Activated CD8-positive, alpha-beta T cell treated with anti-CD3 and anti-CD28 coated beads, Interleukin-2, amount 10 ng/mL, durations not matched to agents 7 days and 5 days (primary cell): ENCODE measurements around the gene CAPN14. TPM values are rescaled to one million over a fixed set of nuclear protein-coding genes. Genes with fewer than 3 reads are reported as not detected.

Experiments
- ATAC-seq: fragments of 150-1000 bp; cut with Tn5 transposase; one replicate; pipeline ENCODE4 v1.10.0; 2021; ENCODE audit warnings: moderate library complexity
- CTCF ChIA-PET: fragments of 350-600 bp; sonication (Branson Sonifier 250); formaldehyde crosslinking; loops from one replicate; lab custom pipeline; 2021; ENCODE audit warnings: antibody characterized with exemption; lab: Charles Lee
- POLR2A ChIA-PET: fragments of 350-600 bp; sonication (Branson Sonifier 250); formaldehyde crosslinking; loops from one replicate; lab custom pipeline; 2021; ENCODE audit warnings: antibody characterized with exemption; lab: Charles Lee
- DNase-seq: peaks from one replicate; pipeline ENCODE4 v3.0.0-alpha.2; 2020
- H3K27ac Mint-ChIP-seq: one replicate; pipeline ENCODE4 v1.8.0; 2021; ENCODE audit warnings: mild to moderate bottlenecking, mixed read lengths
- H3K27me3 Mint-ChIP-seq: one replicate; pipeline ENCODE4 v1.8.0; 2021; ENCODE audit warnings: low read depth, mixed read lengths
- H3K36me3 Mint-ChIP-seq: one replicate; pipeline ENCODE4 v1.8.0; 2021; ENCODE audit warnings: low read depth, mixed read lengths
- H3K4me1 Mint-ChIP-seq: one replicate; pipeline ENCODE4 v1.8.0; 2021; ENCODE audit warnings: low read depth, mixed read lengths
- H3K4me3 Mint-ChIP-seq: one replicate; pipeline ENCODE4 v1.8.0; 2021; ENCODE audit warnings: mild to moderate bottlenecking, mixed read lengths
- H3K9me3 Mint-ChIP-seq: one replicate; pipeline ENCODE4 v1.8.0; 2022; ENCODE audit warnings: mixed read lengths; ENCODE audit not compliant: insufficient read depth
- total RNA-seq, 2 experiments: library from RNA; stranded (reverse); gene quantifications; one replicate each; pipeline ENCODE4 v1.2.3, GENCODE V29; 2021

CAPN14 gene
- total RNA-seq, 2 experiments from 2014 or later: not detected

DNA sequence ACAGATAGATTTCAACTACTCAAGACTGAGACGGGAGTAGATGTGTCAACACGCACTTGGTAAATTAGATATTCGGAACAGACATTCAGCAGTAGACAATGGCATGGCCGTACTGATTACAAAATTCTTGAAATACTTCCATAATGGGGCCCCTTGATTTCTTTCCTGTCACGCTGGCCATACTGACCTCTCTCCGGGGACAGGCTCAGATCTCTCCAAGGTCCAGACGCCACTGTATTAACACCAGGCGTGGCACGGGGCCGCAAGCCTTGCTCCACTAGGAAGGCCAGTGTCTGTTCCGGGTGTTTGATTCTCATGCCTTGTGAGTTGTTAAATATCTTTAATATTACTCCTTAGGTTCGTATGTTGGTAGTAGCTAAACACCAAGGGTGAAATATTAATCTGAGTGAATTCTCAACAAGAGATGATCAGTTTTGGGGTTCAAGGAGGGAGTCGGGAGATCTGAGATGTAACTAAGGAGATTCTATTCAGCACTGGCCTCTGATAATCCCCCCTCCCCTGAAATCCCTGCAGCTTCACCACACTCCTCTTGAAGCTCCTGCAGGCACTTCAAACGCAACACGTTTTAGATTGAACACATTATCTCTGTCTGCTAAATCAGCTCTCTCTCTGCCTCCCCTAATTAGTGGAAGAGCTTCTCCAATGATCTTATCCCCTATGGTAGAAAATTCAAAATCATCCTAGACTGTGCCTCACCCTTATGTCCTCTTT is 14.4 kb upstream of the CAPN14 start:
- Mint-ChIP-seq H3K9me3 (no peaks in the 10 kb centered on the region), H3K4me1 (peaks cover 8% of the 10 kb centered on the region), H3K36me3 (no peaks in the 10 kb centered on the region), H3K27ac (no peak overlapping the region), H3K4me3 (no peak overlapping the region), H3K27me3 (peaks cover 33% of the 10 kb centered on the region)
- ChIA-PET POLR2A (no interaction called here), CTCF (no interaction called here)
- no peak for ATAC-seq
- no peak for DNase-seq

DNA sequence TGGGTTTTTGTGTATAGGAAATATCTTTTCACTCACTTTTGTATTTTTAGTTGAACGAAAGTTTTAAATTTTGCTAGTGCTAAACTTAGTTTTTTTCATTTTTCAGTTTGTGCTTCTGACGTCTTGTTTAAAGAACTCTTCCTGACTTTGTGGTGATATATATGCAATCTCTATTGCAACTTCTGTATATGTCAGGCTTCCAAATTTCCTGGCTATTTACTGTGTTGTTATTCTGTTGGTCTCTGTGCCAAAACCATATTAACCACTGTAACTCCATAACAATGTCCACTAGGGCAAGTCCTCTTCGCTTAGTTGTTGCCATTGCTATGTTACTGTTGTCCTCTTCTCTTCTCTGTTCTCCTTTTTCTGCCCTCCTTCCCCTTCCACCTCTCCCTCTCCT is 13.4 kb upstream of the CAPN14 start:
- H3K9me3 Mint-ChIP-seq: no peaks in the 10 kb centered on the region
- H3K4me3 Mint-ChIP-seq: no peak overlapping the region
- H3K27ac Mint-ChIP-seq: no peak overlapping the region
- ATAC-seq (no peak), DNase-seq (no peak)
- H3K27me3 Mint-ChIP-seq: peaks cover 37% of the 10 kb centered on the region
- peaks cover 8% of the 10 kb centered on the region for H3K4me1 Mint-ChIP-seq
- ChIA-PET CTCF (no interaction called here), POLR2A (no interaction called here)
- H3K36me3 Mint-ChIP-seq: no peaks in the 10 kb centered on the region

DNA sequence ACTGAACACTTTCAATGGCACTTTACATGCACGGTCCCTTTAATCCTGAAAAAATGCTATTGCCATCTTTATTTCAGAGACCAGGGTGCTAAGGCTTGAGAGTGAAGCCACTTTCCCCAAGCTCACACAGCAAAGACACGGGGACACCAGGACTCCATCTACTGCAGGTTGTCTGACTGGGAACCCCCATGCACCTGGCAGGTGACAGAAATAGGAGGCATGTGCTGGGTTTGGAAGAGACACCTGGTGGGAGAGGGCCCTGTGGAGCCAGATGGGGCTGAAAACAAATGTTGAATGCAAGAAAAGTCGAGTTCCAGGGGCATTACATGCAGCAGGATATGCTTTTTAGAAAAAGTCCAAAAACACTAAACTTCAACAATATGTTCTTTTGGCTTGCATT is 11.4 kb upstream of the CAPN14 start:
- no peak overlapping the region for H3K27ac Mint-ChIP-seq
- ChIA-PET POLR2A (no interaction called here), CTCF (no interaction called here)
- H3K36me3 Mint-ChIP-seq: no peaks in the 10 kb centered on the region
- DNase-seq (no peak), ATAC-seq (no peak)
- no peak overlapping the region for H3K4me3 Mint-ChIP-seq
- no peaks in the 10 kb centered on the region for H3K9me3 Mint-ChIP-seq
- H3K27me3 Mint-ChIP-seq: peaks cover 40% of the 10 kb centered on the region
- peaks cover 7% of the 10 kb centered on the region for H3K4me1 Mint-ChIP-seq

DNA sequence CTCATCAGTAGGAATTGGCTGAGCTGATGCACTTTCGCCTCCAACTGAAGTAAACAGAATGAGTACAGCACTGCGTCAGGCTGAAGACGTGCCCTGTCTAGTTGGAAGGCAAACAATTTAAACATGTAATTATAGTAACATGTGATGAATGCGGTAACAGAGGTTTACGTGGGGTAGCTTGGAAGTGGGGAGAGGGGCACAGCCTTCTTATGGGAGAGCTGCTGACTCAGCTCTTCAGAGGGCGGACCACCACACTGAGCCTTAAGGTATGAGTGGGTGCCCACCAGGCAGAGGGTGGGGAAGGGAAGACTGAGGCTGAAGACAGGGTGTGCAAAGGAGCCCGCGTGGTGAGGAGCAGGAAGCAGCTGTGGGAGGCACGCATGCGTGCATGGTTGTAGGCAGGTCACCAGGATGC is 10.4 kb upstream of the CAPN14 start:
- Mint-ChIP-seq H3K4me1 (no peaks in the 10 kb centered on the region), H3K9me3 (no peaks in the 10 kb centered on the region), H3K36me3 (no peaks in the 10 kb centered on the region), H3K27ac (no peak overlapping the region), H3K27me3 (peaks cover 41% of the 10 kb centered on the region), H3K4me3 (no peak overlapping the region)
- ATAC-seq (no peak), DNase-seq (no peak)
- ChIA-PET POLR2A (no interaction called here), CTCF (no interaction called here)

GRCh38 chr2:31227110-31227509 is 9.8 kb upstream of the CAPN14 start:
- H3K4me3 Mint-ChIP-seq: no peak overlapping the region
- CTCF ChIA-PET: no interaction called here
- no peak overlapping the region for H3K27ac Mint-ChIP-seq
- POLR2A ChIA-PET: no interaction called here
- DNase-seq: no peak
- H3K27me3 Mint-ChIP-seq: peaks cover 41% of the 10 kb centered on the region
- no peaks in the 10 kb centered on the region for H3K4me1 Mint-ChIP-seq
- H3K36me3 Mint-ChIP-seq: no peaks in the 10 kb centered on the region
- ATAC-seq: no peak
- no peaks in the 10 kb centered on the region for H3K9me3 Mint-ChIP-seq

- Mint-ChIP-seq H3K27ac (no peak overlapping the region), H3K4me3 (no peak overlapping the region), H3K36me3 (no peaks in the 10 kb centered on the region), H3K9me3 (no peaks in the 10 kb centered on the region), H3K4me1 (peaks cover 5% of the 10 kb centered on the region), H3K27me3 (peaks cover 42% of the 10 kb centered on the region)
- DNase-seq (no peak), ATAC-seq (no peak)
- ChIA-PET POLR2A (no interaction called here), CTCF (no interaction called here)
These were observed 9.0 kb upstream of the CAPN14 start for GRCh38 chr2:31226266-31226665.

DNA sequence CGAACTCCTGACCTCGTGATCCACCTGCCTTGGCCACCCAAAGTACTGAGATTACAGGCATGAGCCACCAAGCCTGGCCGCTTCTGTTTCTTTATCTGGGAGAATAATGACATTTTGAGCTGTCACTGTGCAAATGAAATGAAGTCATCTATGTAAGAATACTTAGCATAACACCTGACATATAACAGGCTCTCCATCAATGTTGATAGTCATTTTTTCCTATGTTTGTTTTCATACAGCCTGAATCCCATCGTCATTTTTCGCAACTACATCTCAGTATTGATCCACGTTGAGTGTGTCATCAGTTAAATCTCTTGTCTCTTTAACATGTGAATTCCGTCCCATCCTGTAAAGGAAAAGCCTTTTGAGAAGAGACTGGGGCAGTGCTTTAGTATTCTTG is 6.4 kb upstream of the CAPN14 start:
- DNase-seq (no peak), ATAC-seq (no peak)
- H3K9me3 Mint-ChIP-seq: no peaks in the 10 kb centered on the region
- no peak overlapping the region for H3K4me3 Mint-ChIP-seq
- CTCF ChIA-PET: no interaction called here
- POLR2A ChIA-PET: no interaction called here
- no peaks in the 10 kb centered on the region for H3K36me3 Mint-ChIP-seq
- H3K27me3 Mint-ChIP-seq: peaks cover 31% of the 10 kb centered on the region
- no peak overlapping the region for H3K27ac Mint-ChIP-seq
- peaks cover 5% of the 10 kb centered on the region for H3K4me1 Mint-ChIP-seq

DNA sequence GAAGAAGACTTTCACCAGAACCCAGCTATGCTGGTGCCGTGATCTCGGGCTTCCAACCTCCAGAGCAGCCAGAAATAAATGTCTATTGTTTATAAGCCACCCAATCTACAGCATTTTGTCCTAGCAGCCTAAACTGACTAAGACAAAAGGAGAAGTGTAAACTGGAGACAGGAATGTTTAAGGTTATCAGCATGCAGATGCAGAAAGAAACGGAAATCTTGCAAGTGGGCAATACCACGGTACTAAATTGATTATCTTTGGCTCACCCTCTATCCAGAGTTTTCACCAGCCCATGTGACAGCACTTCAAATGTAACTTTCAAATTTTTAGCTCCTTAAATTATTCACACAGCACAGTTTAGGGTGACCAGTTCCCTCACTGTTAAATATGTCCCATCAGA is 5.7 kb upstream of the CAPN14 start:
- Mint-ChIP-seq H3K27me3 (peaks cover 31% of the 10 kb centered on the region), H3K4me3 (no peak overlapping the region), H3K27ac (no peak overlapping the region), H3K9me3 (no peaks in the 10 kb centered on the region), H3K36me3 (no peaks in the 10 kb centered on the region), H3K4me1 (peaks cover 5% of the 10 kb centered on the region)
- CTCF ChIA-PET: no interaction called here
- POLR2A ChIA-PET: no interaction called here
- DNase-seq (no peak), ATAC-seq (no peak)

DNA sequence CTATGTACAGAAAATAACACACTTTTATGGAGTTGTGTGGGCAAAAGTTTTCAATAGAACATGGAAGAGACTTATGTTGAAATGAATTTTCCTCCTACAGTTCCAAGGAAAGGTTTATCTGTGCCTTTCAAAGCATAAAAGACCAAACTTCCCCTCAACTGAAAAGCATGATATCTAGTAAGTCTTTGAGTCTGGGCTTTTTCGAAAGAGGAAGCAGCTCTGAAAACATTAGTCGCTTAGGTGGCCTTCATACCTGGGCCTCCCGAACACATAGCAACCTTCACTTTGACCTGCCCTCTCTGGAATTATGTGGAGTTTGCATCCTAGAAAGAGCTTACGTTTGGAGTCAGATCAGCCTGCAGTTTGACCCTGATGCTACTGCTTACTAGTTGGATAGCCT is 4.8 kb upstream of the CAPN14 start:
- ChIA-PET CTCF (no interaction called here), POLR2A (no interaction called here)
- H3K27ac Mint-ChIP-seq: no peak overlapping the region
- DNase-seq: no peak
- no peak overlapping the region for H3K4me3 Mint-ChIP-seq
- no peaks in the 10 kb centered on the region for H3K9me3 Mint-ChIP-seq
- peaks cover 26% of the 10 kb centered on the region for H3K27me3 Mint-ChIP-seq
- H3K4me1 Mint-ChIP-seq: peaks cover 11% of the 10 kb centered on the region
- ATAC-seq: no peak
- no peaks in the 10 kb centered on the region for H3K36me3 Mint-ChIP-seq

DNA sequence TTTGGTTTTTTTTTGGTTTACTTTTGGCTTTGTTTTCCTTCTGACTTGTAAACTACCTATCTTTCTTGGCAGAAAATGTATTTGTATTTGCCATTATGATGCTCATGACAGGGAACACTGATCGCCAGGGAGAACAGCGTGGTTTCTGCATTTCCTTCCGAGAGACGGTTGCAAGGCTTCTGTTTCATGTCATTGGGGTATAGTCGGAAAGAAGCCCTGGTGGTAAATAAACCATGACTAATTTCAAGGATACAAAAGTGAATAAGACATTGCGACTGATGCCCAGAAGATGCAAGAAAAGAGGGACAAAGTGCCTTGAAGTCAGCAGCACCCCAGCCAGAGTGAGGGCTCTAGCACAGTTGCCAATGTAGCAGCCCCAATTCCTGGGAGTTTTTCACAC is 4.2 kb upstream of the CAPN14 start:
- H3K36me3 Mint-ChIP-seq: no peaks in the 10 kb centered on the region
- ChIA-PET POLR2A (no interaction called here), CTCF (no interaction called here)
- DNase-seq (no peak), ATAC-seq (no peak)
- peaks cover 15% of the 10 kb centered on the region for H3K4me1 Mint-ChIP-seq
- H3K4me3 Mint-ChIP-seq: no peak overlapping the region
- H3K9me3 Mint-ChIP-seq: no peaks in the 10 kb centered on the region
- H3K27me3 Mint-ChIP-seq: peaks cover 24% of the 10 kb centered on the region
- no peak overlapping the region for H3K27ac Mint-ChIP-seq

- ATAC-seq: no peak
- Mint-ChIP-seq H3K4me3 (no peak overlapping the region), H3K27ac (no peak overlapping the region), H3K36me3 (no peaks in the 10 kb centered on the region), H3K9me3 (no peaks in the 10 kb centered on the region), H3K4me1 (peaks cover 25% of the 10 kb centered on the region), H3K27me3 (peaks cover 19% of the 10 kb centered on the region)
- ChIA-PET CTCF (interaction anchor here (1.7 kb wide), 1 partner anchor 49 kb away, joined by 4 read pairs; no protein-coding TSS in a partner anchor), POLR2A (no interaction called here)
- DNase-seq: no peak
These were observed 2.0 kb upstream of the CAPN14 start for GRCh38 chr2:31219131-31219969.

- ChIA-PET POLR2A (interaction anchor here (0.5 to 1.0 kb wide), 2 partner anchors 11 to 1045 kb away, joined by 3 to 7 read pairs; no protein-coding TSS in a partner anchor), CTCF (interaction anchor here (1.2 to 1.5 kb wide), 2 partner anchors 9 to 47 kb away, joined by 3 to 4 read pairs; no protein-coding TSS in a partner anchor)
- no peak for DNase-seq
- Mint-ChIP-seq H3K4me3 (no peak overlapping the region), H3K4me1 (peaks cover 30% of the 10 kb centered on the region), H3K9me3 (no peaks in the 10 kb centered on the region), H3K27ac (no peak overlapping the region), H3K27me3 (peaks cover 7% of the 10 kb centered on the region), H3K36me3 (no peaks in the 10 kb centered on the region)
- ATAC-seq: no peak
These were observed 581 bp downstream of the CAPN14 start for GRCh38 chr2:31216734-31217133.
